Measurements from ENCODE around the gene KLK3.
"Not testable (repeated sequence)": the region's sequence is repeated elsewhere in the genome, so short reads cannot be mapped to it uniquely, and the experiment has no call there.

KLK3 gene

GRCh38 chr19:50870417-50871089, 15.8 kb downstream of the KLK3 start:
- no peak for DNase-seq

GRCh38 chr19:50873056-50873455, 18.3 kb downstream of the KLK3 start, which contains the start of gene KLK2:
Gene KLK2 (plus strand): TSS chr19:50873439. CDS start chr19:50873474, 35 bp downstream.
- DNase-seq: no peak

DNA sequence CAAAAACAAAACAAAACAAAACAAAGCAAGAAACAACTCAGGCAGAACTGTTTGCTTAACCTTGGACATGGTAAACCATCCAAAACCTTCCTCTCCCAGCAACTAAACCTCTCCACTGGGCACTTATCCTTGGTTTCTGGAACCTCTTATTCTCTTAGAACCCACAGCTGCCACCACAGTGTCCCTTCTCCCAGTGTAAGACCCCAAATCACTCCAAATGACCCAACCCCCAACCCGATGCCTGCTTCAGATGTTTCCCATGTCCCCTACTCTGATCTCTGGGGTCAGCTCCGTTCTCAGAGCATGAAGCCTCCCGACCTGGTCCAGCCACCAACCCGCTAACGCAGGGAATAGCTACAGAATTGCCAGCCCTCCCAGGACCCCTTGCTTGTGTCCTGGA, 19.5 kb downstream of the KLK3 start:
- no peak for DNase-seq

DNA sequence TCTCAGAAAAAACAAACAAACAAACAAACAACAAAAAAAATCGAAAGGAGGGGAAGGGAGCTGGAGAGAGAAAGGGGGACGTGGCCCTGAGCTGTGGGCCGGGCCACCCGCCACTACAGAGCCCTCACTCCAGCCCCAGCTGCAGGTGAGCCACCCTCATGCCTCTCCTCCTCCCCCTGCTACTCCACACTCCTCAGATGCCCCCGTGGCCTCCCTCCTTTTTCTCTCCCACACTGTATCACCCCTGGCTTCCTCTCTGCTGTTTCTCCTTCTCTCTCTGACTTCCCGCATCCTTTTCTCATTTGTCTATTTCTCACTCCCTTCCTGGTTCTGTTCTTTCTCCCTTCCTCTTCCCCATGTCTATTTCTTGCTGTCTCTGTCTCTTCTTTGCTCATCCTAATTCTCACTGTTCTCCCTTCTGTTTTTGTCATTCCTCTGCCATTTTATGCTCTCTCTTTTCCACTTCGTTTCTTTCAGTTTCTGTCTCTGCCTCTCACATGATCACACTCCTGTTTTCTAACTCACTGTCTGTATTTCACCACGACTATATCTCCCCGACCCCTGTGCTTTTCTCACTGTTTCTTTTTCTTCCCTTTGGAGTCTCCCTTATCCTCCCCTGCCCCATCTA, 21.2 kb downstream of the KLK3 start:
- DNase-seq: no peak

DNA sequence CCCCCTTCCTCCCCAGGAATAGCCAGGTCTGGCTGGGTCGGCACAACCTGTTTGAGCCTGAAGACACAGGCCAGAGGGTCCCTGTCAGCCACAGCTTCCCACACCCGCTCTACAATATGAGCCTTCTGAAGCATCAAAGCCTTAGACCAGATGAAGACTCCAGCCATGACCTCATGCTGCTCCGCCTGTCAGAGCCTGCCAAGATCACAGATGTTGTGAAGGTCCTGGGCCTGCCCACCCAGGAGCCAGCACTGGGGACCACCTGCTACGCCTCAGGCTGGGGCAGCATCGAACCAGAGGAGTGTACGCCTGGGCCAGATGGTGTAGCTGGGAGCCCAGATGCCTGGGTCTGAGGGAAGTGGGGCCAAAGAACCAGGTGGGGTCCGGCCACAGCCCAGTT, 21.7 kb downstream of the KLK3 start:
- no peak for DNase-seq

DNA sequence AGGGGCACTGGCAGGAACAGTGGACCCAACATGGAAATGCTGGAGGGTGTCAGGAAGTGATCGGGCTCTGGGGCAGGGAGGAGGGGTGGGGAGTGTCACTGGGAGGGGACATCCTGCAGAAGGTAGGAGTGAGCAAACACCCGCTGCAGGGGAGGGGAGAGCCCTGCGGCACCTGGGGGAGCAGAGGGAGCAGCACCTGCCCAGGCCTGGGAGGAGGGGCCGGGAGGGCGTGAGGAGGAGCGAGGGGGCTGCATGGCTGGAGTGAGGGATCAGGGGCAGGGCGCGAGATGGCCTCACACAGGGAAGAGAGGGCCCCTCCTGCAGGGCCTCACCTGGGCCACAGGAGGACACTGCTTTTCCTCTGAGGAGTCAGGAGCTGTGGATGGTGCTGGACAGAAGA, 22.6 kb downstream of the KLK3 start:
- DNase-seq: peak; percentile 58

- DNase-seq: no peak
Observed at GRCh38 chr19:50878851-50879250, 24.1 kb downstream of the KLK3 start.

GRCh38 chr19:50880241-50880640, 25.5 kb downstream of the KLK3 start:
- DNase-seq: no peak

DNA sequence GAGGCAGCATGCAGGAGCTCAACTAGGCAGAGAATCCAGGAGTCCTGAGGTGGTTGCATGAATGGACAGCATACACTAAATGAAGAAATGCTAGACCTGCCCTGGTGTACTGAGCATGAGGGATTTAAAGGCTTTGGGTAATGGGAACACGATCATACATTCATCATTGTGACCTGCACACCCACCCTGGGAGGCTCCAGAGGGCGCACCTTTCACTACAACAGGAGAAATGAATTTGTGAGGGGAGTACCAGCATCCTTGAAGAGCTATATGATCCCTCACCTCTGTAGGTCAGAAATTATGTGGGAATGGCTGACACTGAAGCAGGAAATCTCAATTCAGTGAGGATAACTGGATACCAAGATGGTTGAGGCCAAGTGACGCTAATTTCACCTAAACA, 27.5 kb downstream of the KLK3 start:
- no peak for DNase-seq

GRCh38 chr19:50889638-50890037, 34.9 kb downstream of the KLK3 start:
- no peak for DNase-seq

DNA sequence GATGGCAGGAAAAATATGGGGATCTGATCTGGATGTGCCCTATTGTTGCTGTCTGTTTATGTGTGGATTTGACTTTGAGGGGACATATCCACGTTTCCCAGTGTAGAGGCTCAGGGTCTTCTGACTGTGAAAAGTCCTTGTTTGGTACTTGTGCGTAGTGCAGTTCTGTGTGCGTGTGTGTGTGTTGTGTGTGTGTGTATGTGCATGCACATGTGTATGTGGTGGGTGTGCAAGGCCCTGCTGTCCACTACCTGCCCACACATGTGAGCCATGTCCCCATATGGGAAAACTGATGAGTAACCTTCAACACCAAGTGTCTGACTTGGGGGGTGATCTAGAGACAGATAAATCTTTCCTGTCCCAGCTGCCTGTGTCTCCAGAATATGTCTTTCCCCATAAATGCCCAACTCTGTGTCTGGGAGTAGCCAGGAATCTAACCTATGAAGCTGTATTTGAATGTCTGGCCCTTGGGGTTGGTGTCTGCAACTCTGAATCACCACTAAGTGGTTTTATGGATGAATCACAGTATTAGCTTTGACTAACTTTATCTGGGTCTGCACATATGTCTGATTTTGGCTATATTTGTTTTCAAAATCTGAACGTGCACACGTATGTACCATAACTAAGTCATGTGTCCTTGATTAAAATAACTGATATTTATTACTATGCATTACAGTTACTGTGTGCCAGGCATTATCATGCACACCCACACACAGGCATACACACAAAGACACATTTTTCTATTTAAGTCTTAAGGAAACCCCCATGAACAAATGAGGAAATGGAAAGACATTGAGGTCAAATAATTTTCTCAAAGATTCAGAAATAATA, 35.9 kb downstream of the KLK3 start:
- no peak for DNase-seq

DNA sequence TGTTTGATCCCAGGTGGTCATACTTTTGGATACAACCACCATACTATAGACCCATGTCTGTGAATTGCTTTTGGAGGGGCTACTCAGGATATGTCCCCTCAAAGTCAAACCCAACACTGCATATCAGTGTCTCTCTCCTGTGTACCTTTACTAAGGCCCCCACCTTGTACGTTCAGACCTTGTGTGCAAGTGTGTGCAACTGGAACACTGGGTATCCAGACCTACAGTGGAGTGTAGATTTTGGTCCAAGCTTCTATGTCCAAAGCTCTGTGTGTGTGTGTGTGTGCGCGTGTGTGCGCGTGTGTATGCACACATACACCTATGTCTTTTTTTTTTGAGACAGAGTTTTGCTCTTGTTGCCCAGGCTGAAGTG, 36.5 kb downstream of the KLK3 start:
- no peak for DNase-seq

- peak; percentile 3 for DNase-seq
Observed at GRCh38 chr19:50893047-50893736, 38.5 kb downstream of the KLK3 start.

- no peak for DNase-seq
Observed at GRCh38 chr19:50894478-50895356, 40.0 kb downstream of the KLK3 start.

DNA sequence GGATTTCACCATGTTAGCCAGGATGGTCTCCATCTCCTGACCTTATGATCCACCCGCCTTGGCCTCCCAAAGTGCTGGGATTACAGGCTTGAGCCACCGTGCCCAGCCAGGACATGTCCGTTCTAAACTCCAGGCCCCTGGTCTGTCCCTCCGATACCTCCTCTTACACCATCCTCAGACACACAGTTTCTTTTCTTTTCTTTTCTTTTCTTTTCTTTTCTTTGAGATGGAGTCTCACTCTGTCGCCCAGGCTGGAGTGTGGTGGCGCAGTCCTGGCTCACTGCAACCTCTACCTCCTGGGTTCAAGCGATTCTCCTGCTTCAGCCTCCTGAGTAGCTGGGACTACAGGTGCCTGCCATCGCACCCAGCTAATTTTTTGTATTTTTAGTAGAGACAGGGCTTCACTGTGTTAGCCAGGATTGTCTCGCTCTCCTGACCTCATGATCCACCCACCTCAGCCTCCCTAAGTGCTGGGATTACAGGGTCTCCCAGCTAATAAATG, 41.4 kb downstream of the KLK3 start:
- DNase-seq: not testable (repeated sequence)

GRCh38 chr19:50896591-50897190, 42.0 kb downstream of the KLK3 start:
- DNase-seq: peak; percentile 85

DNA sequence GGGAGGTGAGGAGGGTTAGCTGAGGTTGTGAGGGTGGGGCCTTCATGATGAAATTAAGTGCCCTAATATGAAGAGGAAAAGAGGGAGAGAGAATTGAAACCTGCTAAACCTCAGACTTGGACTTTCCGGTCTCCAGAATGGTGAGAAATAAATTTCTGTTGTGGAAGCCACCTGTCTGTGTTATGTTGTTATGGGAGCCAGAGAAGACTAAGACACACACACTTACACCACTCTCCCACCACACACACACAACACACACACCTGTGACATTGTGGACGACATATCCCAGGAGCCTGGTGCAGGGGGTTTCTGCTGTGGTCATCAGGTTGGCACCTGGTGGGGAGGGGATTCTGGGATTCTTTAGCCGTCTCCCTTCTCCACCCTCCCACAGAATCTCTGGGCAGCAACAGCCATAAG, 42.5 kb downstream of the KLK3 start:
- DNase-seq: no peak

GRCh38 chr19:50897612-50898011, 42.9 kb downstream of the KLK3 start:
- no peak for DNase-seq

DNA sequence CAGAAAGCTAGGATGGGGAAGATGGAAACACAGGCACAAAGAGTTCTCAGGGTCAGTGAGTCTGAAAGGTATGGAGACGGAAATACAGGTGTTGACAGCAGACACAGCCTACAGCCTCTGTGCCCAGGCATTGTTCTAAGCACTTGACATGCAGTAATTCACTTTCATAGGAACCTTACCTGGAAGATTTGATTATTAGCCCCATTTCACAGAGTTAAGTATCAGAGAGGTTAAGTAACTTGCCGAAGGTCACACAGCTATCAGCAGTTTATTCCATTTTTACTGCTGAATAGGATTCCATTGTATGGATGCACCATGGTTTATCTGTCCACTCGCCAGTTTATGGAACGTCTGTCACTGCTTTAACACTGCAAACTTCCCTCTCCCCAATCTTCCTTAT, 43.3 kb downstream of the KLK3 start:
- no peak for DNase-seq

GRCh38 chr19:50899569-50899968, 44.9 kb downstream of the KLK3 start:
- no peak for DNase-seq

- DNase-seq: no peak
Observed at GRCh38 chr19:50902640-50903039, 47.9 kb downstream of the KLK3 start.

DNA sequence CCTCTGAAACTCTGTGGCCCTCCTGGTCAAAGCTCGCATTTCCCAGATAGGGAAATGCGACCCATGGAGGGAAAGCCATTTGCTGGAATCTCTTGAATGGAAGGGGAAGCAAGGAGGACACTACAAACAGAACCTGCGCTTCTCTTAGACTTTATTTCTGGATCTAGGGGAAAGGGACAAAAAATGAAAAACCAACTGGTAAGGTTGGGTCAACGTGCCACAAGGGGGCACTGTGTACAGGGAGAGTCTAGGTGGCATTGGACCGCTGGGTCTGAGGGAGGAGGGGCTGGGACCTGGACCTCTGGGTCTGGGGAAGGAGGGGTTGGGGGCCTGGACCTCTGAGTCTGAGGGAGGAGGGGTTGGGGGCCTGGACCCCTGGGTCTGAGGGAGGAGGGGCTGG, 51.5 kb downstream of the KLK3 start:
- no peak for DNase-seq

Data from DMS153 (cell line).